Heart left ventricle (tissue), 16 donors: ENCODE measurements around the gene RARRES2. TPM values are rescaled to one million over a fixed set of nuclear protein-coding genes. Genes with fewer than 3 reads are reported as not detected.
"Not testable (repeated sequence)": the region's sequence is repeated elsewhere in the genome, so short reads cannot be mapped to it uniquely, and the experiment has no call there.

Source experiments
- ATAC-seq, 4 donors: fragments of 200-7000 bp; cut with Tn5 transposase; one replicate each; pipeline ENCODE4 v1.9.1; 2020 to 2022; ENCODE audit warnings: moderate library complexity in 4 of 4, mild to moderate bottlenecking in 3 of 4, moderate number of reproducible peaks in 1 of 4
- DNase-seq, 5 donors: peaks; one replicate each; pipeline ENCODE4 v3.0.0-alpha.2; 2020
- H3K27ac ChIP-seq, 12 donors: fragments of 200-600 bp; sonication (generic) in 4 of 12; one replicate each; pipeline versions ENCODE4 v1.5.0 to v1.8.0; 2016 to 2022; ENCODE audit warnings: mild to moderate bottlenecking in 2 of 12
- H3K27me3 ChIP-seq, 9 donors: fragments of 200-600 bp; sonication (generic) in 2 of 9; one replicate each; pipeline versions ENCODE4 v1.5.1 to v1.8.0; 2016 to 2022; ENCODE audit warnings: mild to moderate bottlenecking in 3 of 9
- H3K36me3 ChIP-seq, 9 donors: fragments of 200-600 bp; sonication (generic) in 2 of 9; one replicate each; pipeline versions ENCODE4 v1.5.0 to v1.8.0; 2018 to 2022; ENCODE audit warnings: mild to moderate bottlenecking in 2 of 9
- H3K4me1 ChIP-seq, 12 donors: fragments of 200-600 bp; sonication (generic) in 4 of 12; one replicate each; pipeline versions ENCODE4 v1.5.0 to v1.8.0; 2016 to 2022; ENCODE audit warnings: mild to moderate bottlenecking in 3 of 12
- H3K4me3 ChIP-seq, 12 donors: fragments of 200-600 bp; sonication (generic) in 4 of 12; one replicate each; pipeline versions ENCODE4 v1.5.0 to v1.8.0; 2017 to 2022; ENCODE audit warnings: mild to moderate bottlenecking in 9 of 12, moderate library complexity in 4 of 12
- H3K9me3 ChIP-seq, 12 donors: fragments of 200-600 bp; sonication (generic) in 4 of 12; one replicate each; pipeline versions ENCODE4 v1.5.0 to v1.8.0; 2016 to 2022; ENCODE audit warnings: mild to moderate bottlenecking in 1 of 12
- CTCF ChIP-seq, 12 donors: fragments of 200-600 bp; sonication (generic) in 4 of 12; IDR thresholded peaks; one replicate each; pipeline versions ENCODE4 v1.5.0 to v1.8.0; 2018 to 2022; ENCODE audit warnings: antibody characterized with exemption in 12 of 12, mild to moderate bottlenecking in 5 of 12
- POLR2A ChIP-seq, 2 donors: fragments of 450-650 bp; IDR thresholded peaks; one replicate each; pipeline ENCODE4 v1.6.1; 2017; ENCODE audit warnings: antibody characterized with exemption in 2 of 2, mild to moderate bottlenecking in 2 of 2, moderate library complexity in 2 of 2
- WGBS, 4 donors: extraction: QIAGEN DNeasy Blood & Tissue Kit in 2 of 4; methylation state at CpG; one replicate each; pipeline versions ENCODE4 v1.1.5 to v1.1.7; 2013 to 2018; 5-methylcytosine and 5-hydroxymethylcytosine counted together
- intact Hi-C, 10 donors: fragments of 100-400 bp; cut with DNase I; formaldehyde crosslinking; loops; one replicate each; pipeline versions ENCODE4 v1.11.1 to v1.14.2; 2022
- polyA plus RNA-seq, 2 donors: library from polyadenylated mRNA; stranded (reverse); fragments of 200-250 nt; gene quantifications; one replicate each; pipeline ENCODE4 v1.2.3, GENCODE V29; 2013
- total RNA-seq, 9 donors: library from RNA; depleted of rRNA in 2 of 9; stranded (reverse); fragments of >200 nt in 2 of 9; fragmentation: NEBNext Ultra II Directional in 3 of 9; extraction: Animal tissue kit (Norgen Biotek cat#: 25700) in 3 of 9; gene quantifications; one replicate each; pipeline versions ENCODE4 v1.1.0 to v1.2.4, GENCODE V29; 2016 to 2023
- donor health status: ischemic (EF 13 %, LVEDD 7.1; RV severe dilation, severe dysfunction).
- donor health status: healthy with polysubstance abuse.
- donor health status: DM: no; HTN: yes; CAD: no.
- donor health status: DM: no; HTN: no; CAD: no.
- donor health status: ischemic (EF 25% LVEDD 6.9; RV normal size, moderate dysfunction).
- donor health status: ischemic (EF 25% LVEDD 5.7; RV mildly dilated, moderate dysfunction).
- donor health status: healthy.
- donor health status: DM: yes; HTN: yes; CAD: no.
- donor health status: ischemic (EF 35%, LVEDD 5.7; RV mildly dilated, moderate dysfunction).
- donor health status: nonischemic (EF 11% LVEDD 7.7; RV severe dilation, severe dysfunction).
- donor health status: DM: yes; HTN: yes; CAD: no.
- donor health status: PGD.
- donor health status: ischemic (EF 29% LVEDD 5.4; RV normal size, mild dysfunction).
- donor health status: nonischemic (EF 23%, LVEDD 6.1; RV moderate dilation, normal function).

Gene RARRES2
- total and polyA plus RNA-seq, 11 donors, result 3.9 to 108 (median 12.6) TPM

- intact Hi-C loops, result no loop called here
- Histone ChIP-seq H3K27me3 (no peaks in the 10 kb centered on the region), H3K27ac (peak overlapping the region in 7 of 12 donors; percentile 22 to 77 (median 62)), H3K4me3 (no peak overlapping the region), H3K4me1 (peaks cover 0 to 20% (median 0%) of the 10 kb centered on the region in 12 donors), H3K36me3 (peaks cover 0 to 16% (median 0%) of the 10 kb centered on the region in 9 donors), H3K9me3 (no peaks in the 10 kb centered on the region)
- TF ChIP-seq CTCF (IDR thresholded peaks at IDR 0.05) (peak; percentile 40 to 82 (median 63)), POLR2A (IDR thresholded peaks at IDR 0.05) (no peak)
- ATAC-seq, result peak; percentile 96 to 98 (median 97)
- DNase-seq, result peak; percentile 69 to 90 (median 84)
- 53 to 64% (median 59%) methylated on average over 18 to 20 of the region's 20 CpGs for whole genome bisulfite sequencing, 4 donors
Measured at GRCh38 chr7:150388709-150389531, 47.5 kb upstream of the RARRES2 start.

GRCh38 chr7:150388306-150388705 lies 46.9 kb upstream of the RARRES2 start:
- 71 to 84% (median 77%) methylated on average over 7 of the region's 7 CpGs for WGBS, 4 donors
- DNase-seq, result peak in 1 of 5 donors; percentile 48
- H3K4me1 ChIP-seq, result peaks cover 0 to 26% (median 0%) of the 10 kb centered on the region in 12 donors
- peaks cover 0 to 16% (median 0%) of the 10 kb centered on the region in 9 donors for H3K36me3 ChIP-seq
- peak overlapping the region in 6 of 12 donors; percentile 51 to 77 (median 60) for H3K27ac ChIP-seq
- intact Hi-C loops, result no loop called here
- no peak overlapping the region for H3K4me3 ChIP-seq
- no peaks in the 10 kb centered on the region for H3K9me3 ChIP-seq
- TF ChIP-seq POLR2A (IDR thresholded peaks at IDR 0.05), result no peak
- H3K27me3 ChIP-seq, result no peaks in the 10 kb centered on the region
- no peak for ATAC-seq

- H3K4me3 ChIP-seq, DNase-seq, H3K27me3 ChIP-seq, intact Hi-C loops, ATAC-seq, H3K9me3 ChIP-seq: not testable (repeated sequence)
- 33 to 44% (median 38%) methylated on average over 6 of the region's 6 CpGs for WGBS, 4 donors
- Histone ChIP-seq H3K4me1 (peaks cover 0 to 41% (median 2%) of the 10 kb centered on the region in 12 donors), H3K36me3 (peaks cover 0 to 13% (median 0%) of the 10 kb centered on the region in 9 donors), H3K27ac (peak overlapping the region in 1 of 12 donors; percentile 6)
Measured at GRCh38 chr7:150385884-150386283, 44.5 kb upstream of the RARRES2 start.

- TF ChIP-seq POLR2A (IDR thresholded peaks at IDR 0.05) (no peak), CTCF (IDR thresholded peaks at IDR 0.05) (no peak)
Measured at GRCh38 chr7:150385302-150385723, 43.9 kb upstream of the RARRES2 start.

More at GRCh38 chr7:150385302-150385723, 43.9 kb upstream of the RARRES2 start:
- intact Hi-C loops, result no loop called here
- Histone ChIP-seq H3K27ac (no peak overlapping the region), H3K36me3 (peaks cover 0 to 7% (median 0%) of the 10 kb centered on the region in 9 donors), H3K27me3 (no peaks in the 10 kb centered on the region), H3K4me1 (peaks cover 0 to 47% (median 6%) of the 10 kb centered on the region in 12 donors), H3K4me3 (no peak overlapping the region), H3K9me3 (no peaks in the 10 kb centered on the region)
- ATAC-seq (no peak), DNase-seq (peak in 1 of 5 donors; percentile 38)
- WGBS, 4 donors, result 72 to 81% (median 80%) methylated on average over 14 of the region's 14 CpGs
